HEK293 (cell line): Measurements from ENCODE around the gene SETD3.

Experiments
- CTCF ChIP-seq: fragments of 450-650 bp; formaldehyde crosslinking; IDR thresholded peaks from 2 replicates; pipeline ENCODE4 v1.5.1; 2016; ENCODE audit warnings: missing biosample characterization, missing genetic modification characterization
- PATZ1 ChIP-seq: fragments of 450-650 bp; formaldehyde crosslinking; IDR thresholded peaks from 2 replicates; pipeline ENCODE4 v1.5.1; 2016; ENCODE audit warnings: missing biosample characterization, missing genetic modification characterization
- ZIC2 ChIP-seq: fragments of 450-650 bp; formaldehyde crosslinking; IDR thresholded peaks from 2 replicates; pipeline ENCODE4 v1.5.1; 2016; ENCODE audit warnings: missing biosample characterization, missing genetic modification characterization
- ZNF132 ChIP-seq: fragments of 450-650 bp; formaldehyde crosslinking; IDR thresholded peaks from 2 replicates; pipeline ENCODE4 v1.5.1; 2017; ENCODE audit warnings: missing biosample characterization, missing genetic modification characterization, borderline replicate concordance
- ZNF792 ChIP-seq: fragments of 450-650 bp; formaldehyde crosslinking; IDR thresholded peaks from 2 replicates; pipeline ENCODE4 v1.5.1; 2016; ENCODE audit warnings: missing biosample characterization, missing genetic modification characterization

- no peak for TF ChIP-seq ZNF792 (tag by site-specific recombination)
- no peak for TF ChIP-seq ZNF132 (tag by site-specific recombination)
- no peak for TF ChIP-seq PATZ1 (tag by site-specific recombination)
- TF ChIP-seq ZIC2 (tag by site-specific recombination): no peak
- no peak for TF ChIP-seq CTCF (tag by site-specific recombination)
Observed at GRCh38 chr14:99382781-99383471, 97.7 kb downstream of the SETD3 start.
